Stomach (tissue), 4 donors: ENCODE data around the gene MEN1.

Source experiments
- CTCF ChIP-seq, 7 experiments: fragments of 450-650 bp in 4 of 7; fragments of 200-600 bp in 3 of 7; sonication (generic) in 3 of 7; IDR thresholded peaks; one replicate each; pipeline ENCODE4 v1.5.1; 2016 to 2019; ENCODE audit warnings: antibody characterized with exemption in 7 of 7, control low read depth in 2 of 7, mild to moderate bottlenecking in 1 of 7
- POLR2A ChIP-seq, 4 donors: fragments of 450-650 bp; IDR thresholded peaks; one replicate each; pipeline ENCODE4 v1.6.1; 2016; ENCODE audit warnings: antibody characterized with exemption in 4 of 4, control low read depth in 2 of 4, mild to moderate bottlenecking in 1 of 4, moderate library complexity in 1 of 4
- POLR2AphosphoS5 ChIP-seq, 3 donors: sonication (generic); formaldehyde crosslinking; IDR thresholded peaks; one replicate each; pipeline ENCODE4 v1.6.1; 2016; ENCODE audit warnings: antibody characterized with exemption in 3 of 3

DNA sequence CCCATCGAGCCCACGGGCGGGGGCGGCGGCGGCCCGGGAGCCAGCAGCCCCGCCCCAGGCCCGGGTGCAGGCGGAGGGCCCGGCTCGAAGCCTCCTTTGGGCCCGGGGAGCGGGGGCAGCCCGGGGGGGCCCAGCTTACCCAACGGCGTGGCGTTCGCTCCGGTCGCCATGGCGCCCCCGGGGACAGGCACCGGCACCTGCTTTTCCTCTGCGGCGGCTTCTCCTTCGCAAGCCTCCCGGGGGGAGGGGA is 32.2 kb downstream of the MEN1 start:
- TF ChIP-seq CTCF (IDR thresholded peaks at IDR 0.05) (no peak), POLR2A (IDR thresholded peaks at IDR 0.05) (no peak), POLR2AphosphoS5 (IDR thresholded peaks at IDR 0.05) (no peak)
